GM12878 (cell line): ENCODE measurements around the gene EEF2K. TPM values are rescaled to one million over a fixed set of nuclear protein-coding genes. Genes with fewer than 3 reads are reported as not detected.

ENCODE experiments used
- BRCA1 ChIP-seq: IDR thresholded peaks from 2 replicates; pipeline ENCODE4 v1.6.1; 2011; ENCODE audit warnings: low read depth, low read length, improper control_type of control experiment
- ESRRA ChIP-seq: IDR thresholded peaks from 2 replicates; pipeline ENCODE4 v1.6.1; 2012; ENCODE audit warnings: mild to moderate bottlenecking, low read length, improper control_type of control experiment
- IRF4 ChIP-seq: IDR thresholded peaks from 2 replicates; pipeline ENCODE4 v1.6.1; 2011; ENCODE audit warnings: low read depth, low read length
- MYB ChIP-seq: fragments of 150-350 bp; IDR thresholded peaks from 2 replicates; pipeline ENCODE4 v1.6.1; 2014; ENCODE audit warnings: mild to moderate bottlenecking, low read depth, low read length, borderline replicate concordance
- NBN ChIP-seq: fragments of 450-650 bp; IDR thresholded peaks from 2 replicates; pipeline ENCODE4 v1.6.1; 2016
- NFYA ChIP-seq: IDR thresholded peaks from 2 replicates; pipeline ENCODE4 v1.6.1; 2011; ENCODE audit warnings: low read depth, mild to moderate bottlenecking, low read length, improper control_type of control experiment, borderline replicate concordance
- PAX5 ChIP-seq: IDR thresholded peaks from 2 replicates; pipeline ENCODE4 v1.6.1; 2011; ENCODE audit warnings: low read depth, low read length, borderline replicate concordance
- STAT1 ChIP-seq: fragments of 450-650 bp; conservative IDR thresholded peaks from 2 replicates; pipeline ENCODE4 v1.6.1; 2014; ENCODE audit warnings: antibody characterized with exemption, mild to moderate bottlenecking
- STAT3 ChIP-seq: IDR thresholded peaks from 2 replicates; pipeline ENCODE4 v1.6.1; 2011; ENCODE audit warnings: low read depth, low read length, improper control_type of control experiment
- SUPT20H ChIP-seq: IDR thresholded peaks from 2 replicates; pipeline ENCODE4 v1.6.1; 2011; ENCODE audit warnings: low read depth, mild to moderate bottlenecking, low read length, moderate library complexity, borderline replicate concordance; ENCODE audit not compliant: control insufficient read depth
- SUZ12 ChIP-seq: fragments of 200-600 bp; sonication (generic); IDR thresholded peaks from one replicate; pipeline ENCODE4 v1.6.1; 2018; ENCODE audit warnings: antibody characterized with exemption, mild to moderate bottlenecking; ENCODE audit not compliant: unreplicated experiment
- ZNF24 ChIP-seq: fragments of 450-650 bp; IDR thresholded peaks from 2 replicates; pipeline ENCODE4 v1.6.1; 2017; ENCODE audit warnings: antibody characterized with exemption, mild to moderate bottlenecking
- polyA plus RNA-seq, 11 experiments: library from polyadenylated mRNA; depleted of rRNA in 4 of 11; unstranded in 6 of 11; stranded (reverse) in 5 of 11; fragments of >200 nt; fragmentation: Nextera tagmentation in 4 of 11; fragmentation: Illumina TruSeq in 1 of 11; extraction: Ambion mirVana in 4 of 11; extraction: Trizol in 1 of 11; gene quantifications; 1 replicate in 1 of 11; 2 replicates in 10 of 11; pipeline versions ENCODE4 v1.2.1 to v1.2.3, GENCODE V29; 2011 to 2016; ENCODE audit warnings: inconsistent platforms in 2 of 11, missing spikeins in 2 of 11, low read depth in 1 of 11
- total RNA-seq, 4 experiments: library from RNA; depleted of rRNA in 3 of 4; stranded (reverse); fragments of >200 nt in 3 of 4; fragmentation: Illumina TruSeq in 1 of 4; extraction: Trizol in 1 of 4; gene quantifications; 2 replicates each; pipeline versions ENCODE4 v1.2.1 to v1.2.3, GENCODE V29; 2013 to 2021
- TF ChIP-seq, protein P1 (sequence below): IDR thresholded peaks from 2 replicates; pipeline ENCODE4 v1.6.1; 2012; ENCODE audit warnings: low read depth, low read length, improper control_type of control experiment
- TF ChIP-seq, protein P2 (sequence below): fragments of 450-650 bp; IDR thresholded peaks from 2 replicates; pipeline ENCODE4 v1.6.1; 2017; ENCODE audit warnings: mild to moderate bottlenecking
- TF ChIP-seq, protein P3 (sequence below): fragments of 450-650 bp; IDR thresholded peaks from 2 replicates; pipeline ENCODE4 v1.6.1; 2017; ENCODE audit warnings: borderline replicate concordance
- TF ChIP-seq, protein P4 (sequence below): fragments of 150-350 bp; IDR thresholded peaks from 2 replicates; pipeline ENCODE4 v1.6.1; 2014; ENCODE audit warnings: mild to moderate bottlenecking, low read depth, low read length
- TF ChIP-seq, protein P5 (sequence below): fragments of 450-650 bp; IDR thresholded peaks from 2 replicates; pipeline ENCODE4 v1.6.1; 2018; ENCODE audit warnings: mild to moderate bottlenecking, low read depth, moderate library complexity; ENCODE audit not compliant: partially characterized antibody

EEF2K gene
- total and polyA plus RNA-seq, 10 of the 15 experiments (the other 5 are each of a cell fraction or from before 2014, with no cell fraction given): 2.0 to 29.6 (median 12.2) TPM

DNA sequence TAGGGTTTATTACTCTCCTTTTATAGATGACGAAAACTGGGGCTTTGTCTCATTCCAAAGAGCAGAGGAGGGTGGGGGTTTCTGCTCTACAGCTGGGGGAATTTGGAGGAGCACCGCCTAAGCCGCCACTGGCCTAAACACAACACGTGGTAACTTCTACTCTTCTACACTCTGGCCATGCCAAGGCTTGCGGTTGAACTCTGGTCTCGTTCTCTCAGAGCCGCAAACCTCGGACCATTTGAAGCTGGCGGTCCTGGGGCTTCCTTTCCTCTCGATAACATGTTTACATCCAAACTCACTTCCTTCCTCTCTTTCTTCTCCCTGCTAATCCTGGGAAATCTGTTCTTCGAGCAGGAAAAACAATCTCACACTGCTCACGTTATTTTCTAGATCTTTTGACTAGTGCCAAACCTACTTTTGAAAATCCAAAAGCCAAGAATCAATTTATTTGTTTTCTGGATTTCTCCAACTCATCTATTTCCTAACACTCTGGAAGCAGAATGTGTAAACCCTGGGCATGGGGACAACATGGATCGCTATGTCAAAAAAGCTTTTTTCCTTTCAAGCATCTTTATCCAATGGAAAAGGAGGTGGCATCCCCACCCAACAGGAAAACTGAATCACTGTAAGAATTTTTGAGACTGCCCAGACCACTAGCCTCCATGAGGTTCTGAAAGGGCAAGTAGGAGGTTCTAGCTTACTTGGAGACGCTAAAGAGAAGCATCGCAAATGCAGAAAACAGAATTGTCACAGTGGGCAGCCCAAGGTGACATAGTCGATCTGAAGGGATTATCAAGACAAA lies 13.6 kb upstream of the EEF2K start (continued):
- TF ChIP-seq STAT1 (no peak), NBN (peak; percentile 85; the same call in 1 of the 2 replicates), ESRRA (no peak), STAT3 (no peak), SUZ12 (no peak), ZNF24 (no peak), IRF4 (no peak), PAX5 (peak; percentile 62; the same call in 1 of the 2 replicates), NFYA (no peak), BRCA1 (no peak), MYB (no peak), SUPT20H (no peak)
- TF ChIP-seq, protein P1, sequence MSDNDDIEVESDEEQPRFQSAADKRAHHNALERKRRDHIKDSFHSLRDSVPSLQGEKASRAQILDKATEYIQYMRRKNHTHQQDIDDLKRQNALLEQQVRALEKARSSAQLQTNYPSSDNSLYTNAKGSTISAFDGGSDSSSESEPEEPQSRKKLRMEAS: peak; percentile 90
- TF ChIP-seq, protein P2, sequence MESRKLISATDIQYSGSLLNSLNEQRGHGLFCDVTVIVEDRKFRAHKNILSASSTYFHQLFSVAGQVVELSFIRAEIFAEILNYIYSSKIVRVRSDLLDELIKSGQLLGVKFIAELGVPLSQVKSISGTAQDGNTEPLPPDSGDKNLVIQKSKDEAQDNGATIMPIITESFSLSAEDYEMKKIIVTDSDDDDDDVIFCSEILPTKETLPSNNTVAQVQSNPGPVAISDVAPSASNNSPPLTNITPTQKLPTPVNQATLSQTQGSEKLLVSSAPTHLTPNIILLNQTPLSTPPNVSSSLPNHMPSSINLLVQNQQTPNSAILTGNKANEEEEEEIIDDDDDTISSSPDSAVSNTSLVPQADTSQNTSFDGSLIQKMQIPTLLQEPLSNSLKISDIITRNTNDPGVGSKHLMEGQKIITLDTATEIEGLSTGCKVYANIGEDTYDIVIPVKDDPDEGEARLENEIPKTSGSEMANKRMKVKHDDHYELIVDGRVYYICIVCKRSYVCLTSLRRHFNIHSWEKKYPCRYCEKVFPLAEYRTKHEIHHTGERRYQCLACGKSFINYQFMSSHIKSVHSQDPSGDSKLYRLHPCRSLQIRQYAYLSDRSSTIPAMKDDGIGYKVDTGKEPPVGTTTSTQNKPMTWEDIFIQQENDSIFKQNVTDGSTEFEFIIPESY: no peak
- TF ChIP-seq, protein P3, sequence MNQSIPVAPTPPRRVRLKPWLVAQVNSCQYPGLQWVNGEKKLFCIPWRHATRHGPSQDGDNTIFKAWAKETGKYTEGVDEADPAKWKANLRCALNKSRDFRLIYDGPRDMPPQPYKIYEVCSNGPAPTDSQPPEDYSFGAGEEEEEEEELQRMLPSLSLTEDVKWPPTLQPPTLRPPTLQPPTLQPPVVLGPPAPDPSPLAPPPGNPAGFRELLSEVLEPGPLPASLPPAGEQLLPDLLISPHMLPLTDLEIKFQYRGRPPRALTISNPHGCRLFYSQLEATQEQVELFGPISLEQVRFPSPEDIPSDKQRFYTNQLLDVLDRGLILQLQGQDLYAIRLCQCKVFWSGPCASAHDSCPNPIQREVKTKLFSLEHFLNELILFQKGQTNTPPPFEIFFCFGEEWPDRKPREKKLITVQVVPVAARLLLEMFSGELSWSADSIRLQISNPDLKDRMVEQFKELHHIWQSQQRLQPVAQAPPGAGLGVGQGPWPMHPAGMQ: peak; percentile 84
- TF ChIP-seq, protein P4, sequence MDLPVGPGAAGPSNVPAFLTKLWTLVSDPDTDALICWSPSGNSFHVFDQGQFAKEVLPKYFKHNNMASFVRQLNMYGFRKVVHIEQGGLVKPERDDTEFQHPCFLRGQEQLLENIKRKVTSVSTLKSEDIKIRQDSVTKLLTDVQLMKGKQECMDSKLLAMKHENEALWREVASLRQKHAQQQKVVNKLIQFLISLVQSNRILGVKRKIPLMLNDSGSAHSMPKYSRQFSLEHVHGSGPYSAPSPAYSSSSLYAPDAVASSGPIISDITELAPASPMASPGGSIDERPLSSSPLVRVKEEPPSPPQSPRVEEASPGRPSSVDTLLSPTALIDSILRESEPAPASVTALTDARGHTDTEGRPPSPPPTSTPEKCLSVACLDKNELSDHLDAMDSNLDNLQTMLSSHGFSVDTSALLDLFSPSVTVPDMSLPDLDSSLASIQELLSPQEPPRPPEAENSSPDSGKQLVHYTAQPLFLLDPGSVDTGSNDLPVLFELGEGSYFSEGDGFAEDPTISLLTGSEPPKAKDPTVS: no peak
- TF ChIP-seq, protein P5, sequence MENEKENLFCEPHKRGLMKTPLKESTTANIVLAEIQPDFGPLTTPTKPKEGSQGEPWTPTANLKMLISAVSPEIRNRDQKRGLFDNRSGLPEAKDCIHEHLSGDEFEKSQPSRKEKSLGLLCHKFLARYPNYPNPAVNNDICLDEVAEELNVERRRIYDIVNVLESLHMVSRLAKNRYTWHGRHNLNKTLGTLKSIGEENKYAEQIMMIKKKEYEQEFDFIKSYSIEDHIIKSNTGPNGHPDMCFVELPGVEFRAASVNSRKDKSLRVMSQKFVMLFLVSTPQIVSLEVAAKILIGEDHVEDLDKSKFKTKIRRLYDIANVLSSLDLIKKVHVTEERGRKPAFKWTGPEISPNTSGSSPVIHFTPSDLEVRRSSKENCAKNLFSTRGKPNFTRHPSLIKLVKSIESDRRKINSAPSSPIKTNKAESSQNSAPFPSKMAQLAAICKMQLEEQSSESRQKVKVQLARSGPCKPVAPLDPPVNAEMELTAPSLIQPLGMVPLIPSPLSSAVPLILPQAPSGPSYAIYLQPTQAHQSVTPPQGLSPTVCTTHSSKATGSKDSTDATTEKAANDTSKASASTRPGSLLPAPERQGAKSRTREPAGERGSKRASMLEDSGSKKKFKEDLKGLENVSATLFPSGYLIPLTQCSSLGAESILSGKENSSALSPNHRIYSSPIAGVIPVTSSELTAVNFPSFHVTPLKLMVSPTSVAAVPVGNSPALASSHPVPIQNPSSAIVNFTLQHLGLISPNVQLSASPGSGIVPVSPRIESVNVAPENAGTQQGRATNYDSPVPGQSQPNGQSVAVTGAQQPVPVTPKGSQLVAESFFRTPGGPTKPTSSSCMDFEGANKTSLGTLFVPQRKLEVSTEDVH: no peak
